ENCODE data around the gene CIPC. TPM values are rescaled to one million over a fixed set of nuclear protein-coding genes. Genes with fewer than 3 reads are reported as not detected.

The CIPC gene
- total and polyA plus RNA-seq, 8 donors, result 6.0 to 81.1 (median 19.6) TPM

DNA sequence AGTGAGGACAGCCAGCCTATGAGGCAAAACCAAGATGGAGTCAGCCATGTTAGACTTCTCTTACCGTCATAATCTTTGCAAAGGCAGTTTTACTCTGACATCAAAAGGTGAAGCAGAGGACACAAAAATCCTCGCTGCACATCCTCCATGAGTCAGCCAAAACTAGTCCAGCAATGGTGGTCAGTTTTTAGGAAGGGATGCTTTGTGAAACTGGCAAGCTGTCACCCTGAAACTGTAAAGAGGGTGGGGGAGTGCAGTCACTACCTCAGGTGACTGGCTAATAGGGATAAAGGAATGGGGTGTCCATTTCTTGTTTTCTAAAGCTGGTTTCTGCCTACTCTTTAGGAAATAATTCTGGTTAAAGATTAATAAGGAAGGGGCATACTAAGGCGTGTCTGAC lies 5.4 kb upstream of the CIPC start:
- WGBS, 5 donors, result 70 to 85% (median 74%) methylated on average over 3 of the region's 3 CpGs
- TF ChIP-seq, protein P1, sequence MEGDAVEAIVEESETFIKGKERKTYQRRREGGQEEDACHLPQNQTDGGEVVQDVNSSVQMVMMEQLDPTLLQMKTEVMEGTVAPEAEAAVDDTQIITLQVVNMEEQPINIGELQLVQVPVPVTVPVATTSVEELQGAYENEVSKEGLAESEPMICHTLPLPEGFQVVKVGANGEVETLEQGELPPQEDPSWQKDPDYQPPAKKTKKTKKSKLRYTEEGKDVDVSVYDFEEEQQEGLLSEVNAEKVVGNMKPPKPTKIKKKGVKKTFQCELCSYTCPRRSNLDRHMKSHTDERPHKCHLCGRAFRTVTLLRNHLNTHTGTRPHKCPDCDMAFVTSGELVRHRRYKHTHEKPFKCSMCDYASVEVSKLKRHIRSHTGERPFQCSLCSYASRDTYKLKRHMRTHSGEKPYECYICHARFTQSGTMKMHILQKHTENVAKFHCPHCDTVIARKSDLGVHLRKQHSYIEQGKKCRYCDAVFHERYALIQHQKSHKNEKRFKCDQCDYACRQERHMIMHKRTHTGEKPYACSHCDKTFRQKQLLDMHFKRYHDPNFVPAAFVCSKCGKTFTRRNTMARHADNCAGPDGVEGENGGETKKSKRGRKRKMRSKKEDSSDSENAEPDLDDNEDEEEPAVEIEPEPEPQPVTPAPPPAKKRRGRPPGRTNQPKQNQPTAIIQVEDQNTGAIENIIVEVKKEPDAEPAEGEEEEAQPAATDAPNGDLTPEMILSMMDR (IDR thresholded peaks at IDR 0.05), result no peak
- TF ChIP-seq POLR2A (IDR thresholded peaks at IDR 0.05) (no peak), POLR2AphosphoS5 (IDR thresholded peaks at IDR 0.05) (no peak), EP300 (IDR thresholded peaks at IDR 0.05) (no peak)
- intact Hi-C loops (cut with DNase I; ENCODE audit: low total_unique reads), result loop anchor here (5.0 kb wide), 1 partner anchor 35 kb away; no protein-coding TSS in a partner anchor

DNA sequence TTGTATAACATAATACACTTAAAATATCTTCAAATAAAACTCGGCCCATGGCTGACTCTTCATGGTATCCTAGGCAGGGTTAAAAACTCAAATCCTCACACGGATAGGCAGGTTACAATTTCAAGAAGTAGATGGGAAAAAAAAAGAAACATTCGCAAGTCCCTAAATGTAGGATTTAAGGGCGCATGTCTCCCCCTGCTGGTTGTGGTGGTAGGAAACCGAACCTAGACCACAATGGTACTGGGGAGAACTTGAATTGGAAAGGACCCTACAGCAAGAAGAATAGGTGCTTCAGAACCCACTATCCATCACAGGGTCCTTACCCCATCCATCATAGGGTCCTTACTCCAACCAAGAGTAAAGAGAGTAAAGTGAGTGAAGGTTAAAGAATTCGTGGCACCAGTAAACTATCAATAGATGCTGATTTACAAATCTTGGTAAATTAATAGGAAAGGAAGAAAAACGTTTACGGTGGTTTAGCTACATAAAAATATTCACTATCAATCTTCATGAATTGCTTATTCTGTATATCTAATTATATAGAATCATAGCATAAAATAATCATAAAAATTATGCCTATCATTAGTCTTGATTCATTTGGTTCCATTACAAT lies 3.3 kb upstream of the CIPC start:
- TF ChIP-seq, protein P1 (IDR thresholded peaks at IDR 0.05), result peak in 5 of 7 experiments; percentile 58 to 80 (median 70)
- peak in 1 of 3 donors; percentile 45 for TF ChIP-seq POLR2AphosphoS5 (IDR thresholded peaks at IDR 0.05)
- TF ChIP-seq EP300 (IDR thresholded peaks at IDR 0.05), result no peak
- no peak for TF ChIP-seq POLR2A (IDR thresholded peaks at IDR 0.05)
- Histone ChIP-seq H3K4me1 (peaks cover 16 to 36% (median 27%) of the 10 kb centered on the region in 4 donors), H3K27ac (peak overlapping the region in 1 of 5 donors; percentile 14), H3K36me3 (no peaks in the 10 kb centered on the region), H3K27me3 (no peaks in the 10 kb centered on the region), H3K4me3 (no peak overlapping the region), H3K9me3 (peaks cover 0 to 18% (median 15%) of the 10 kb centered on the region in 4 donors)
- DNase-seq, result peak; percentile 83 to 93
- intact Hi-C loops (cut with DNase I; ENCODE audit: low total_unique reads), result loop anchor here (5.0 kb wide), 1 partner anchor 33 kb away; no protein-coding TSS in a partner anchor
- 20 to 24% (median 21%) methylated on average over 8 of the region's 8 CpGs for WGBS, 5 donors

More for the DNA sequence above, 5.4 kb upstream of the CIPC start:
- H3K9me3 ChIP-seq, result peaks cover 0 to 18% (median 15%) of the 10 kb centered on the region in 4 donors
- DNase-seq, result no peak
- H3K36me3 ChIP-seq, result no peaks in the 10 kb centered on the region
- H3K4me1 ChIP-seq, result peaks cover 6 to 31% (median 25%) of the 10 kb centered on the region in 4 donors
- H3K4me3 ChIP-seq, result no peak overlapping the region
- H3K27me3 ChIP-seq, result no peaks in the 10 kb centered on the region
- H3K27ac ChIP-seq, result no peak overlapping the region

DNA sequence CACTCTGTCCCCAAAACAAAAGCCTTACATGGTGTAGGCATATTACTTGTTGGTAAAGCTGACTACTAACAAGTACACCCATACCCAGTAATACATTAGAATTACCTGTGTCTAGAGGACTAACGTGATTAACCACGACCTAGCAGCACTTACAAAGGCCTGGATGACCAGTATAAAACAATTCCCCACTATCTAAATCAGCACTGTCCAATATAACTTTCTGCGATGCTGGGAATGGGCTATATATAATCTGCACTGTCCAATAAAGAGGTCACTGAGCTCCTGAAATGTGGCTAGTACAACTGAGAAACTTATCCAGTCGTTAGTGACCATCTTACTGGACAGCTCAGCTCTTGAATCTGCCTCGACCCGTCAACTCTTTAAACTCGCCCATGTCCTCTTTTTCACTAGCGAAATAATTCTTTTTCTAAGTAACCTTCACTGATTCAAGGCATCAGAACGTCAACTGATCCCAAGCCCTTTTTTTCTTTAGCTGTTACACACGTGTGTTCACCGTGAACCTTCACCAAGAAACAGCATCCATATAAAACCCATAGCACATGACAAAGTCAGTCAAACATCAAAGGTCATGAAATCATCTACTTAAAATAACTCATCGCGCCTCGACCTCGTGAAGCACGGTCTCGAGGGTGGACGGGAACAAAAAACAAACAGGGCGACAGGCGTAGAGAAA lies 905 bp upstream of the CIPC start:
- 2 to 4% (median 3%) methylated on average over 20 of the region's 20 CpGs for WGBS, 5 donors
- peaks cover 23 to 60% (median 44%) of the 10 kb centered on the region in 4 donors for H3K4me1 ChIP-seq
- H3K4me3 ChIP-seq, result peak overlapping the region; percentile 73 to 96 (median 85)
- peaks cover 0 to 1% (median 0%) of the 10 kb centered on the region in 4 donors for H3K9me3 ChIP-seq
- no peaks in the 10 kb centered on the region for H3K27me3 ChIP-seq
- DNase-seq, result no peak
- peak overlapping the region; percentile 98 to 99 (median 98) for H3K27ac ChIP-seq
- no peaks in the 10 kb centered on the region for H3K36me3 ChIP-seq
- intact Hi-C loops (cut with DNase I; ENCODE audit: low total_unique reads), result no loop called here
- TF ChIP-seq EP300 (IDR thresholded peaks at IDR 0.05), result no peak
- TF ChIP-seq POLR2AphosphoS5 (IDR thresholded peaks at IDR 0.05), result peak in 1 of 3 donors; percentile 30
- TF ChIP-seq, protein P1 (IDR thresholded peaks at IDR 0.05), result no peak
- no peak for TF ChIP-seq POLR2A (IDR thresholded peaks at IDR 0.05)

DNA sequence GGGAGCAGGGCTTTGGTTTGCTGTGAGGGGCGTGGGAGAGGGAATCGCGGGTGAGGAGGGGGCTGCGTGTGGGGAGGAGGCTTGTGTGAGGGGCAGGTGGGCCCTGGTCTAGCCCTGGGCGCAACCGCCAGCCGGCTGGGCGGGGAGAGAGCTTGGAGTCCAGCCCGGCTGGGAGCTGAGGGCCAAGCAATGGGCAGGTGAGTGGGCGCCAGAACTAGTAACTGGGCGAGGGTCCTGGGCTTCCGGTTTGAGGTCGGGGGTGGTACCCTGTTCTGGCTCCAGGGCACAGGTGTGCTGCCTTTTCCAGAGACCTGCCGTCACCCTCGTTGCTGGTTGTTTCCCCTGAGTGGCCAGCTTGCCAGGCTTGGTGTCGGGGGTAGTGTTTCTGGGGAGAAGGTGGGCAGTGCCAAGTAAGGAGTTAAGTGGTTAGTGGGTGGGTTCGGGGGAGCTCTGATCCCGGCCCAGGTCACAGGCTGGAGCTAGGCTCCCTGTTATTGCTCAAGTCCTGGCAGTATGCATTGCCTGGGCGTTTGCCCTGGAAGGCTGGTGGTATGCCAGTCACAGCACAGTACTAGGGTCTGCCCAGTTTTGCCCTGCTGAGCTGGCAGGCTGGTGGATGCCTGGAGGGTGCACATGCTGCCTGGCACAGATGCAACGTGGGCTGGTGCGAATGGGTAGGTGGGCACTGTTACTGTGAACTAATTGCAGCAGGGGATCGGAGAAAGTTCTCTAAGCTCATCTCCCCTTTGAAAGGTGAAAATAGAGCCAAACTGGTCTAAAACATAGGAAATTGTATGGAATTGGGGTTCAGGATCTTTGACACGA lies 683 bp downstream of the CIPC start:
- peak; percentile 54 to 73 for DNase-seq
- TF ChIP-seq POLR2AphosphoS5 (IDR thresholded peaks at IDR 0.05) (peak in 1 of 3 donors; percentile 18), EP300 (IDR thresholded peaks at IDR 0.05) (no peak)
- peak overlapping the region; percentile 73 to 96 (median 85) for H3K4me3 ChIP-seq
- H3K27ac ChIP-seq, result peak overlapping the region; percentile 97 to 99 (median 98)
- peaks cover 33 to 76% (median 55%) of the 10 kb centered on the region in 4 donors for H3K4me1 ChIP-seq
- no peaks in the 10 kb centered on the region for H3K27me3 ChIP-seq
- intact Hi-C loops (cut with DNase I; ENCODE audit: low total_unique reads), result no loop called here
- no peaks in the 10 kb centered on the region for H3K9me3 ChIP-seq
- 7 to 10% (median 9%) methylated on average over 23 of the region's 23 CpGs for WGBS, 5 donors
- no peaks in the 10 kb centered on the region for H3K36me3 ChIP-seq

Measured in stomach (tissue), 9 donors.